SK-N-MC (cell line): ENCODE measurements around the gene KCNQ4.

Experiments used
- EZH2 ChIP-seq: fragments of 200-600 bp; sonication (generic); IDR thresholded peaks from one replicate; pipeline ENCODE4 v1.6.1; 2017; ENCODE audit warnings: antibody characterized with exemption
- POLR2AphosphoS5 ChIP-seq: IDR thresholded peaks from 2 replicates; pipeline ENCODE4 v1.6.1; 2012; ENCODE audit warnings: mild to moderate bottlenecking, low read depth, low read length, borderline replicate concordance

DNA sequence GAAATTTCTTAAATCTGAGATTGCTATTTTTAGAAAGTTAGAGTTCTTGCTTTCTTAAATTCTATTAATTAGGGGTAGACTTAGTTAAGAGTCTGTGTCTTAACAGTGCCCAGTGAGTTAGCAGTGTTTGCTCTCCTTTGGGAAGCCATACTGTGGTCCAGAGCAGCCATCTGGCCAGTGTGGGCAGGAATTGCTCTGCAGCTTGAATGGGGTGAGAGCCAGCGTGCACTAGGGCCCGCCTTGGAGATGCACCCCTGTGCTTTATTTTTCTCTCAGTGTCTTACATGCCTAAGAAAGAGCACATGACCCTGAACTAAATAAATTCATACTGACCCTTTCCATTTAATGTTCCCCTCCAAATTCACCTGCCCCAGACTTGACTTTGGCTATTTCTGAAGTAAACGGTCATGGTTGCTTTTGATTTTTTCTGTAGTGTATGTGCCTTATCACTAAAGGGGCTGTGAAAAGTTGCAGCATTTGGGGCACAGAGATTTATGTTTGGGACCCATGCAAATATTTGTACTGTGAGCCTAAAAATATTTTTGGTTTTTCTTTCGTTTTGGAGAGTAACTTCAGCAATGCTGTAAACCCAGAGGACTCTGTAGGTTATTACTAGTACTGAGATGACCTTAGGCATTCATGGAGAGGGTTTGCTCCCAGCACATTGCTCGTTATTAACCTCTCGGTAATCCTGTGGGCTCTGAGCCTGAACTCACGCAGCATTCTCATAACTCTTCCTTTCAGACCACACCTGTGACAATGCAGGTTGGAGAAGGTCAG is 21.3 kb upstream of the KCNQ4 start:
- TF ChIP-seq EZH2 (no peak), POLR2AphosphoS5 (no peak)
